HG03108 (cell line): ENCODE measurements around the gene ARL3.

Source experiments
- ATAC-seq: cut with Tn5 transposase; IDR thresholded peaks from one replicate; pipeline ENCODE4 v1.9.1; 2021; ENCODE audit warnings: moderate library complexity; ENCODE audit not compliant: unreplicated experiment

Gene ARL3

DNA sequence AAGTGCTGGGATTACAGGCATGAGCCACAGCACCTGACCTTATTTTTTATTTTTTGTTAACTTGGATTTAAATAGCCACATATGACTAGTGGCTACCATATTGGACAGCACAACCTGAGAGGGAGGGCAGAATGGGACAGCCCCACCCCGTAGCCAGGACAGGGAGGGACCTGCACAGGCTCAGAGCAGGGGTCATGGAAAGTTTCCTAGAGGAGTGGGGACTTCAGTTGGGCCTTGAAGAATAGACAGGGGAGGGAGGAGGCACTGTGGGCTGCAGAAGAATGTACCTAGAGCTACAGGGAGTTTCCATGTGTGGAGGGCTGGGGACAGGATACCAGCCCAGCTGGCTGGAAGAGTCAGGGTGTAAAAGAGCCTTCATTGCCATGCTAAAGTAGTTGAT, 61.1 kb downstream of the ARL3 start:
- ATAC-seq = no peak

DNA sequence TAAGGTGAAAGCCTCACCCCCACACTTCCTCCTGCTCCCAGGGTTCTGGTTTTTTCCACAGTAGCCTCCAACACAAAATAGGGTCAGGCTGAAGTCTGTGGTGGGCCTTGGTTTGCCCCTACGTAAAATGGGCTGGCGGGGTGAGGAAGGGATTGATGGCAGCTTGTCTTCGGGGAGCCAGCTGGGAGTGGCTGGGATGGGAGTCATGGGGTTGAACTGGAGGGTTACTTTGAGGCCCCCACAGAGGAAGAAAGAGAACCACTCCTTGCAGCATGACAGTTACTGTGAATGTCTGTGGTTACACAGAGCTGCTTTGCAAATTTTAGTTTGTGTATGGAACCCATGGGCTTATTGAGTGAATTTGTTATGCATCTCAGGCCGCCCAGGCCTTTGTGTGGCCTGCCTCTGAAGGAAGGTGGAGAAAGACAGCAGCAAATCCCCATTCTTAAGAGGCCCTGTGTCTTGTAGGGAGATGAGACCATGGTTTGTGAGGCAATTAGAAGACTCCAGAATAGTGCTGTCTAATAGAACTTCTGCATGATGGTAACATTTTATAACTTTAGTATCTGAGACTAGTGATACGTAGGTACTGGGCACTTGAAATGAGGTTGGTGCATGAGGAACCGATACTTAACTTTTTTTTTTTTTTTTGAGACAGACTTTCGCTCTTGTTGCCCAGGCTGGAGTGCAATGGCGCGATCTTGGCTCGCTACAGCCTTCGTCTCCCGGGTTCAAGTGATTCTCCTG, 61.9 kb downstream of the ARL3 start:
- peak; percentile 41 for ATAC-seq

DNA sequence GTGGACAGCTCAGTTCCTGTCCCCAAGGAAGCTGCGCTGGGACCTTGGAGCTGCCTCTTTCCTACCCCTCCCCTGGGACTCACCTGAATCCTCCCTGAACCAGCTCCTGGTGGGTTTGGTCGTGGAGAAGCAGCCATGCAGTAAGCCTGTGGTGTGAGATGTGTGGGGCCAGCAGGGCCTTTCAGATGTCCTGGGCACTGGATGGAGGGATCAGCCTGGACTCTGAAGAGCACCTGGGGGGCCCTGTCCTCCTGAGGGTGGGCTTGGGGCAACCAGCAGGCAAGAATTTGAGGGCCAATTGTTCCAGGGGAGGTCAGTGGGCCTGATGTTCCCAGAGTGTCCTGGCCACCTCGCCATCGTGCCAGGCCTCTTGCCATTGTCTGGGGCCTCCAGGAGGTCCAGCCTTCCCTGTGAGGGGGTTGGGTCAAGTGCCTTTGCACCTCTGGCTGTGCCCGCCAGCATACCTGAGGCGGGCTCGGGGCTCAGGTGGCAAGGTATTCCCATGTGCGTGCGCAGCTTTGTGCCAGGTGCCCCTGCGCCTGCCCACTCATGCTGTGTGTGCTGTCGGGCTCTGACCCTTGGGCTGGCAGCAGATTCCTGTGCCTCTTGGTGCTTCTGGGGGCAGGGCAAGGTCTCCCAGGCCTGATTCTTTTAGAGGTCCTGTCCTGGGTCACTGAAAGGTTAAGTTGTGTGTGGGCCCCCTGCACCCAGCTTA, 62.6 kb downstream of the ARL3 start:
- ATAC-seq = no peak

DNA sequence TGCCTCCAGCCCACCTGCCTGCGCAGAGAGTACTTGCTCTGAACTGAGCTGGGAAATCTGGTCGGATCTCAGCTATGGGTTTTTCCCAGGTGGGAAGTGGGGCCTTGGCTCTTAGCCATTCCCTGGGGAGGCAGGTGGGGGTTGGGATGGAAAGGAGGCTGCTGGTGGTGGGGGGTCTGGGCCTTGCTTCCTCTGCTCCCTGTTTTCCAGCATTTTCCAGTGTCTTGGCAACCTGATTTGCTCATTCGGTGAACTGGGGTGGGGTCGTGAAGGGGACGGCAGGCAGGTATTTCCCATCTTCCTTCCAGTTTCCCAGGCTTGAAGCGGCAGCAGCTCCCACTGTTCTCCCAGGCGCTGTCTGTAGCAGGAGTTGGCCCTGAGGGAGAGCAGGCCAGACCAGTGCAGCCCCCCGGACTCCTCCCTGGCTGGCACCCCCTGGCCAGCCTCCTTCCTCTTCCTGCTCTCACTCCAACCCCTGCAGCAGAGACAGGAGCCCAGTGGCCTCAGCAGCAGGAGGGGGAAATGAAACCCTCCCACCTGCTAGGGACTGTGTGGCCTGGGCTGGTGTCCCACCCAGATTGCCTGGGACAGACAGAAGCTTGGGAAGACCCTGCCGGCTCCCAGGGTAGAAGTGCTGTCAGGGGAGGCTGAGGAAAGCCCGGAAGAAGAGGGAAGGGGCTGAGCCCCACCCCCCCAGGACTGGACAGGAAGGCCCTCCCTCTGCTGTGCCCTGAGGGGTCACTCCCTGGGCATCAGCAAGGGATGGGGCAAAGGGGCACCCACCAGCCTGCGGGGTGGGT, 63.3 kb downstream of the ARL3 start:
- no peak for ATAC-seq

DNA sequence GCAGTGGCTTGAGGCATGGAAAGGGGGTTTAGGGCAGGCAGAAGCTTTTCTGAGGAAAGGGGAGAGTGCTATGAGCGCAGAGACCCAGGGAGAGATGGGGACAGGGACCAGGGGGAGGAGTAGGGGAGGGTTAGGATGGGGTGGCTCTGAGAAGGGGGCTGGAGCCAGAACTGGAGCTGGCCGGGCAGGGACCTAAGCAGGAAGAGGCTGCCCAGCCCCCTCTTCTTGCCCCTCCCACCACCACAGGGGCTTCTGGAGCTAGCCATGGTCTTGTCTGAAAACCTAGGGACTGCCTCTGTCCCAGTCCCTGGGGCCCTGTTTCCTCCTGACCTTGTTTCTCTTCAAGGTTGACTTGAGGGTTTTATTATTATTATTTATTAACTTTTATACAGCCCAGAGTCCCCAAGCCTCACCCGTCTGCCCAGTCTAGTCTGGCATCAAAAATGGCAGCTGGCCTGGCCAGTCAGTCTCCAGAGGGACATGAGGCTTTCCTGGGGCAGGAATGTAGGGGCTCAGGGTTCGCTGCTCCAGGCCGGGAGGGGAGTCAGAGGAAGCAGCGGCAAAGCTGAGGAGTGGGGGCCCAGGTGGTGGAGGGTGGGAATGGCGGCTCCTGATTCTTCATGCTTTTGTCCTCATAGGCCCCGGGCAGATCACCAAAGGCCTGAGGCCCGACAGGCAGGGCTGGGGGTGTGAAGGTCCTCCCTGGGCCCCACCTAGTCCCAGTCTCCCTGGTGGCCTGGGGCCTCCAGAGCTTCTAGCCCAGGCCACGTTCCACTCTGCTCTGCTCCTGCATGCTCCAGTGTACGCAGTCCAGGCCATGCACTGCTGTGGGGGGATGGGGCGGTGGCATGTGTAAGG, 64.2 kb downstream of the ARL3 start:
- no peak for ATAC-seq

DNA sequence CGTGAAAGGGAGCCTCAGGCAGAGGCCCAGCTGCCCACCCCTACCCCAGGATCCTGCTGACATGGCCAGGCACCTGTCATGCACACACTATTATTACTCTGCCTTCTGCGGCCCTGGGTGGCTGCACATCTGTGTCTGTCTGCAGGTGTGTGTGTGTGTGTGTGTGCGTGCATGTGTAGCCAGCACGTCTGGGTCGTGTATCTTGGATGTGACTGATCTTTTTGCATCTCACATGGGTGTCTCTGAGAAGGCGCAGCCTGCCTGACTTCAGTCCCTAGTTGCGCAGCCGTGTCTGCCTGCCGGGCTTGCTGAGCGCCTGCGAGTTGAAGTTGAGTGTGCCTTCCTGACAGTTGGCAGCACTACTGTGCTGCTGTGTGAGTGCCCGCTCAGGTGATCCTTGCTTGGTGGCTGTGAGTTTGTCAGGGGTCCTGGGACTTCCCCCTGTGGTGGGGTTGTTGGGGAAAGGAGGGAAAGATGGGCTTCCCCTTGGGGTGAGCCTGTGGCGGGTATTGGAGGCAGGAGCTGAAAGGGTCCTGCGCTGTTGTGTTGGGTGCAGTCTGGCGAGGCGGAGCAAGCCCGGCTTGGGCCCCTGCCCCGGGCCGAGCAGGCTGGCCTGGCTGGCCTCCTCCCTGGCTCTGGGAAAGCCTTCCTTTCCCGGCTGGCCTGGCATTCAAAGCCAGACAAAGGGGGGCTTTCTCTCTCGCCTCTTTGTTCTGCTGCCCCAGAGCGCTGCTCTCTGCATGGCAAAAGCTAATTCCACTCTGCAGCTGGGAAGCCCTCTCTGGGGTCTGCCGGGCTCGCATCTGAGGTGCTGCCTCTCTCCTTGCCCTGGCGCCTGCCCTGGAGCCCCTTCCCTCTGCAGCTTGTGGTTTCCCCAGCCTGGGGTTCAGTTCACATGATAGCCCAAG, 65.1 kb downstream of the ARL3 start:
- ATAC-seq = no peak

DNA sequence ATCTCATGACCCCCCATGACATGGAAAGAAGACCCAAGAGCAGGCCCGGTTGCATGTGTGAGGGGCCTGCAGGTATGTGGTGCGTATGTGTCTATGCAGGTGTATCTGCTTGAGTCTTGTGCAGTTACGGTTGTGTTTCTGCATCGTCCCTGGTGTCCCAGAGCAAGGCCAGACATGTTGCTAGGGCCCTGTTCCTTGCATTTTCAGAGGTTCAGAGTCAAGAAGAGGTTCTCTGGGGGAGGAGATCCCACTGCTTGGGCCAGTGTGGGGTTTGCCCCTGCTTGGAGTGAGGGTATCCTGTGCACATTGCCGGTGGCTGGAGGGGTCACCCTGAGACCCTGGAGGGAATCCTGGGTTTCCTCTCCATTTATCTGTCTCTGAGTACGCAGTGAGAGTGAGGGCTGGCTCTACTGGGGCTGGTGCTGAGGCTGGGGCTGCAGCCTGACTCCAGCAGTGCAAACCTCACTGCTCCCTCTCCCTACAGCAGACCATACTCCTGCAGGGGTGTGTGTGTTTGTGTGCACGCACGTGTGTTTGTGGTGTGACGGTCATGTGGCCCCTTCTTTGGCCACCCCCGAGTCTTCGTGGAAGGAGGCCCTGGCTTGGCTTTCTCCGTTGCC, 65.8 kb downstream of the ARL3 start:
- ATAC-seq = no peak

DNA sequence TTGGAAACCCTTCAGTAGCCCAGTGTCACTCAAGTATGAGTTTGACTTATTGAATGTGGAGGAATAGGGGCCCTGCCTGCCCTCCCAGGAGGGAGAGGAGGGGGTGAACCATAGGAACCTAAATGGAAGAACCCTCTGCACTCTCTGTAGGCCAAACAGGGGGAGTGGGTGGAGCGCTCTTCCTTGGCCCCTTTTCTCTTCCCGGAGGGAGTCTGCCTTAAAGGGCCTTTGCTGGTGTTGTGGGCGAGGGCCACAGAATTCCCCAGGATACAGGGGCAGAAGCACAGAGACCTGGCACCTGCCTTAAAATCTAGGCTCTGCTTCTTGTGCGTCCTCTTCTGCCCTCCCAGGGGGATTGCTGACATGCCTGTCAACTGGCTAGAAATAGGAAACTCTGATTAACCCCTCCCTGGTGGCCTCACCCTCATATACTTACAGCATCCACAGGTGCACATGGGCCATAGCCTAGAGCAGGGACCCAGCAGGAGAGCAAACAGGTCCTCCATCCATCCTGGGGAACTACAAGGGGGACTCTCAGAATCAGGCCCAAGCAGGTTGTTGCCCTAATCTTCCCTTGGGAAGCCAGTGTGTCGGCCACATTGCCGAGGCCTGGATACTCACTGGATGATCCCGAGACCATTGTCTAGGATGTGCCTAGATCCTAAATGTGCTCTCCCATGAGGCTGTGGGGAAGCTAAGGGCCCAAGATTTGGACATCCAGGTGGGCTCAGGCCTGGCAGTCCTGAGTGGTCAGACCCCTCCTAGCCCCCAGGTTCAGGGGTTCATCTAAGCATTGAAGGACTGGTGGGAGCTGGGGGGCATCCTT, 66.5 kb downstream of the ARL3 start:
- ATAC-seq = no peak

DNA sequence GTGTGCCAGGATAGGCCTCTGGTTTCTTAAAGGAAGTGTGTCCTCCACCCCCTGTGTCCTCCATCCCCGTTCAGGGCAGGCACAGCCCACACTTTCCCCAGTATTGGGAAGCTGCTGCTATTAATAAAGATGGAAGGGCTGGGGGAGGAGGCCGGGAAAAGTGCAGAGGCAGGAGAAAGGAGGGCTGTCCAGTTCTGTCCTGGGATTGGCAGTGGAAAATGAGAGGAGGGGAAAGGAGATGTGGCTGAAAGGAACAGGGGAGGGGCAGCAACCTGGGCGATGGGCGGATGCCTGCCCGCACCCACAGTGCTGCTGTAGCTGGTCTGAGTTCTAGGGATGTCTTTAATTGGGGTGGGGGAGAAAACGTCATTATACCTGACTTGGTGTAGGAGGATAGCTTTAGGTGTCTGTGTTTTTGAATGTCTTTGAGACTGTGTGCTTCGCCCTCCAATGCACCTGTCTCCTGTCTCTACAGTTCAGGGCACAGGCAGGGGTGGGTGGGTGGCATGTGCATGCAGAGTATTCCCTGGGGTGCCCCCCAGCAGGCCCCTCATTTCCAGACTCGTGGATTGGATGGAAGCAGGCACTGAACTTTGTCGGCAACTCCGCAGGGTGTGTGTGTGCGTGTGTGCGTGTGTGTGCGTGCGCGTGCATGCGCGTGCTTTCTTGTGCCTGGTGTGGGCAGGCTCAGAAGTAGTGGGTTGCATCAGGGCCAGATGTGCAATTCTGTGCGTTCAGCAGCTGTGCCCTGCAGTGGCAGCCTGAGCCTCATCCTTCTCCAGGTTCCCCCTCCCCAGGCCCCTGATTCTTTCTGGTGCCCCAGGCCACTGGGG, 67.4 kb downstream of the ARL3 start:
- no peak for ATAC-seq

DNA sequence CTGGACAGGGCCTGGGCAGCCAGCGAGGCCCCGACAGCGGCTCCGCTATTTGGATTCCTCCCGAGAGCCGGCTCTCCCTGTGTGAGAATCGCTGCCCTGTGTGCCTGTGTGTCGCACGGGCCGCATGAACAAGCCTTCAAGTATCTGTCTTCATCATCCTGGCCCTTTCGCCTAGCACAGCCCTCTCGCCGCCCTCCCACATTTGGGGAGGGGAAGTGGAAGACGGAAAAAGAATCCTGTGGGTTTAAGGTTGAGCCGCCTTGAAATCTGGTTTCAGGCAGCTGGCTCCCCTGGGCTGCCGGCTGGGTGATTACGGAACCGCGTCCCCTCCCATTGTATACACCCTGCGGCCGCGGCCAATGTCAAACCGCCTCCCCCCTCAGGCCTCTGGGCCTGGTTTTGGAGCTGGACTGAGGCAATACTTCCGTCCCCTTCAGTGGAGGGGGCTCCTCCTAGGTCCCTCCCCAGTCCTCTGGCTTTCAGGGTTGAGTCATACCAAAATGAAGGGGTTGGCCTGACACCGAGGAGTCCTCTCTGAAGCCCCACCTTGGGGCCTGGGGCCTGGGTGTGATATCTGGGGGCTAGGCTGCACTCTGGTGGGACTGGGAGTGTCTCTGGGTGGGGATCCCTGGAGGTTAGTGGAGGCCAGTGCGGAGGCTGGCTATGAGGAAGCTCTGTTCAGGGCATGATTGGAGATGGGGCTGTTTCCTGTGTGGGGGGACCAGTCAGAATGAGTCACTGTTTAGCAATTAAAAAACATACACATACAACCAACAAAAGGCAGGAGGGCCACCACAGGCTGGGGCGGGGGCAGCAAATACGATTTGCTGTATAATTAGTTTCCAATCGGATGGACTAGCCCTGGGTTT, 68.2 kb downstream of the ARL3 start:
- ATAC-seq = peak; percentile 28

DNA sequence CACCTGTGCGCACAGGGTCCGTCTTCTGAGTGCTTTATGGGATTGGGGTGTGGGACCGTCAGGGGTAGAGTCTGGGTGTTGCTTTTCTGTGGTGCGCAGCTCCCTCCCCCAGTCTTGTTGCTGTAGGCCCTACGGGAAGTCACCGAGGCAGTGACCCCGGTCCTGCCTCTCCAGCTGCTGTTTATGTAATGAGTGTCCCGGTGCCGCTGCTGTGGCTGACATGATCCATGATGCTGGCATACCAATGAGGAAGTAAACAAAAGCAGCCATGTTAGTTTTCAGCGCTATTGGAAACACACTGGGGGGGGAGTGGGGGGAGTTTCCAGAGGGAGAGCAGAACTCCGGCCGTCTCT, 68.8 kb downstream of the ARL3 start:
- ATAC-seq = no peak

DNA sequence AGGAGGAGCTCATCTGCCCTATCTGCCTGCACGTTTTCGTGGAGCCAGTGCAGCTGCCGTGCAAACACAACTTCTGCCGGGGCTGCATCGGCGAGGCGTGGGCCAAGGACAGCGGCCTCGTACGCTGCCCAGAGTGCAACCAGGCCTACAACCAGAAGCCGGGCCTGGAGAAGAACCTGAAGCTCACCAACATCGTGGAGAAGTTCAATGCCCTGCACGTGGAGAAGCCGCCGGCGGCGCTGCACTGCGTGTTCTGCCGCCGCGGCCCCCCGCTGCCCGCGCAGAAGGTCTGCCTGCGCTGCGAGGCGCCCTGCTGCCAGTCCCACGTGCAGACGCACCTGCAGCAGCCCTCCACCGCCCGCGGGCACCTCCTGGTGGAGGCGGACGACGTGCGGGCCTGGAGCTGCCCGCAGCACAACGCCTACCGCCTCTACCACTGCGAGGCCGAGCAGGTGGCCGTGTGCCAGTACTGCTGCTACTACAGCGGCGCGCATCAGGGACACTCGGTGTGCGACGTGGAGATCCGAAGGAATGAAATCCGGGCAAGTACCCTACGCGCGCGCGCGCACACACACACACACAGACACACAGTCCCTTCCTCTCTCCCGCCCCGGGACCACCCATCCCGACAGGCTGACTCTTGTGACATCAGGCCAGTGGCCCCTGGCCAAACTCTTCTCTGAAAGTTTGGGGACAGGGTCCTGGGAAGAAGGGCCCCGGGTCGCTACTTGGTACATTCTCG, 69.4 kb downstream of the ARL3 start:
- ATAC-seq = no peak

DNA sequence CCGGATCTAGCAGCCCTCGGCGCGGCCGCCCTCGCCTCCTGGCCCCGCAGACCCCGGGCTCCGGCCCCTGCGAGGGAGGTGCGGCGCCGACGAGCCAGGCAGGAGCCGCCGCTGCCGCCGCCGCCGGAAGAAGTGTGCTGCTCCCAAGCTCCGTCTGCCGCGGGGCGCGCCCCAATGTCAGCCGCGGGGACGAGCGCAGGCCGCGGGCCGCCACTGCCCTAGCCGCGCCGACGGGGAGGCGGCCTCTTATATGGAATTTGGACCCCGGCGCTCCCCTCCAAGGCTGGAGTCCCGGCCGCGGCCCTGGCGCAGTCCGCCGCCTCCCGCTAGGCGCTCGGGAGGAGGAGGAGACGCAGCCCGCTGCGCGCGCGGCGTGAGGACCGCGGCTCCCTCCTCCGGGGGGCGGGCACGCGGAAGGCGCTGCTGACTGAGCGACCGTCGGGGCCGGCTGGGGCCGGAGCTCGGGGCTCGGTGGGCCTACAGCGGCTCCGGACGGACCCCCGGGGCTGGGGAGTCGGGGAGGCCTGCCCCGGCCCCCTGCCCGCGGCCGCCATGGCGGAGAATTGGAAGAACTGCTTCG, 70.0 kb downstream of the ARL3 start, which contains the start of gene TRIM8:
TRIM8 (plus strand) TSS at position 414 of the 580 bp plus-strand sequence; CDS start at position 553, 139 bp downstream.
- no peak for ATAC-seq

DNA sequence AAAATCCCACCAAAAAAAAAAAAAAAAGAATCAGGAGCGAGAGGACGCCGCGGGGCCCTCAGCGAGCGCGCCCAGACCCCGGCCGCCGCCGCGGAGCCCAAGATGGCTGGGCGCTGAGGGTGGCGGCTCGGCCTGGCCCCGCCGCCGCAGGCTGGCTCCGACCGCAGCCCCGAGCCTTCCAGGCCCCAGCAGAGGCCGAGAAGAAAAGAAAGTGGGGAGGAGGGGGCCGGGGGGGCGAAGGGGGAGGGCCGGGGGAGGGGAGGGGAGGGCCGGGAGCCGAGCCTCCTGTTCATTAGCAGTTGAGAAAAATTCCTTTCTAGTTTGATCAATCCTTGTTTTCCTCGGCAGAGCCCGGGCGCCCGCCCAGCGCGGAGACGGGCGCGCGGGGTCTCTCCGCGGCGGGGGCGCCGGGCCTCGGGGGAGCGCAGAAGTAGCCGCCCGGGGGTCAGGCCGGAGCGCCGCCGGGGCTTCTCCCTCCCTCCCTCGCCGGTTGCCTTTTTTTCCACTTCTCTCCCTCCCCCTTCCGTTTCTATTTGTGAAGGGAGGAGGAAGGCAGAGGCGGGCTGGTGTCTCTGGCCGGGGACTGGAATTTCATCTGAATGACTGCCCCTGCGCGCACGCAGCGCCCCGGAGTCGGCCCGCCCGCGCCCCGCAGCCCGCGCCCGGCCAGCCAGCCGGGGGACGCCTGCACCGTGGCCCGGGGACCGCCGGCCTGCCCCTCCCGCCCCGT, 70.7 kb downstream of the ARL3 start:
- ATAC-seq = no peak
